Type B pancreatic cell (in vitro differentiated cells): ENCODE data around the gene CABLES1. TPM values are rescaled to one million over a fixed set of nuclear protein-coding genes. Genes with fewer than 3 reads are reported as not detected.

ENCODE experiments used
- DNase-seq: peaks from one replicate; pipeline ENCODE4 v3.0.0; 2021; ENCODE audit warnings: mixed read lengths; ENCODE audit not compliant: unreplicated experiment; ENCODE audit errors: extremely low spot score
- H3K27ac Mint-ChIP-seq: 2 replicates; pipeline ENCODE4 v1.8.0; 2021; ENCODE audit warnings: mild to moderate bottlenecking, mixed read lengths
- H3K27me3 Mint-ChIP-seq: 2 replicates; pipeline ENCODE4 v1.8.0; 2021; ENCODE audit warnings: mixed read lengths
- H3K36me3 Mint-ChIP-seq: 2 replicates; pipeline ENCODE4 v1.8.0; 2021; ENCODE audit warnings: mixed read lengths
- H3K4me1 Mint-ChIP-seq: one replicate; pipeline ENCODE4 v1.8.0; 2021; ENCODE audit warnings: mixed read lengths; ENCODE audit not compliant: unreplicated experiment
- H3K4me3 Mint-ChIP-seq: 2 replicates; pipeline ENCODE4 v1.8.0; 2021; ENCODE audit warnings: mild to moderate bottlenecking, mixed read lengths
- H3K9me3 Mint-ChIP-seq: 2 replicates; pipeline ENCODE4 v1.8.0; 2021; ENCODE audit warnings: mixed read lengths
- total RNA-seq: library from RNA; stranded (reverse); gene quantifications from 2 replicates; pipeline ENCODE4 v1.2.1, GENCODE V29; 2021; ENCODE audit warnings: low replicate concordance
- TF ChIP-seq, protein P1 (sequence below): fragments of 200-600 bp; sonication (generic); conservative IDR thresholded peaks from 2 replicates; pipeline ENCODE4 v1.5.0; 2021; ENCODE audit warnings: antibody characterized with exemption, mild to moderate bottlenecking

The CABLES1 gene
- total RNA-seq, 1 donor from 2014 or later: 11.4 TPM

DNA sequence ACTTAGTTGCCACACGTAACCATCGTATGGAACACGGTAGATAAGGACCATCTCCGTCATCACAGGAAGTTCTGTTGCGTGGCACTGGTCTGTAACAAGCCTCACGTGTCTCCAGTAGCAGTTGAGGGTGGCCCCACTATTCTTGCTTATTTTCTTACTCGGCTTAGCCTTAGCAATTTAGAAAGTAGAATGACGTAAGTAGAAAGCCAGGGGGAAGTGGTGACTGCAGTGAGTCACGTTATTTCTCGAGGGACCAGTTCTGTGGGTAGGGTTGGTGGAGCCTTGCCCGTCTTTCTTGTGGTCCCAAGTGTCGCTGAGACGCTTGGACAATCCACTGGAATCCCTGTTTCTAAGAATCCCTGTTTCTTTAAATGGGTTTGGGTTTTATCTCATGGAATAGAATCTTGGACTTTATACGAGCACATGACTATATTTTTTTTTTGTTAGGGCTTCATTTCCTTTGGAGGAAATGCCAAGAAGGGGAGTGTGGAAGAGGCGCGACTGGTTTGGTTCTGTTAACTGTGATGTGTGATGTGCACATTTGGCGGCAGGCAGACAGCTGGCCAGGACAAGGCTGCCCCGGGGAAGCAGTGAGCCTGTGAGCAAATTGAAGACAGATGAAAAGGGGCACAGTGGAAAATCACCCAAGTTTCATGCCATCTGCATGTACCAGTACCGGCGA is 96.2 kb downstream of the CABLES1 start:
- no peak overlapping the region for H3K4me3 Mint-ChIP-seq
- TF ChIP-seq, protein P1, sequence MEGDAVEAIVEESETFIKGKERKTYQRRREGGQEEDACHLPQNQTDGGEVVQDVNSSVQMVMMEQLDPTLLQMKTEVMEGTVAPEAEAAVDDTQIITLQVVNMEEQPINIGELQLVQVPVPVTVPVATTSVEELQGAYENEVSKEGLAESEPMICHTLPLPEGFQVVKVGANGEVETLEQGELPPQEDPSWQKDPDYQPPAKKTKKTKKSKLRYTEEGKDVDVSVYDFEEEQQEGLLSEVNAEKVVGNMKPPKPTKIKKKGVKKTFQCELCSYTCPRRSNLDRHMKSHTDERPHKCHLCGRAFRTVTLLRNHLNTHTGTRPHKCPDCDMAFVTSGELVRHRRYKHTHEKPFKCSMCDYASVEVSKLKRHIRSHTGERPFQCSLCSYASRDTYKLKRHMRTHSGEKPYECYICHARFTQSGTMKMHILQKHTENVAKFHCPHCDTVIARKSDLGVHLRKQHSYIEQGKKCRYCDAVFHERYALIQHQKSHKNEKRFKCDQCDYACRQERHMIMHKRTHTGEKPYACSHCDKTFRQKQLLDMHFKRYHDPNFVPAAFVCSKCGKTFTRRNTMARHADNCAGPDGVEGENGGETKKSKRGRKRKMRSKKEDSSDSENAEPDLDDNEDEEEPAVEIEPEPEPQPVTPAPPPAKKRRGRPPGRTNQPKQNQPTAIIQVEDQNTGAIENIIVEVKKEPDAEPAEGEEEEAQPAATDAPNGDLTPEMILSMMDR: no peak
- peaks cover 31% of the 10 kb centered on the region for H3K4me1 Mint-ChIP-seq
- no peak for DNase-seq
- H3K27me3 Mint-ChIP-seq: no peaks in the 10 kb centered on the region
- no peak overlapping the region for H3K27ac Mint-ChIP-seq
- H3K36me3 Mint-ChIP-seq: peaks cover 3% of the 10 kb centered on the region
- H3K9me3 Mint-ChIP-seq: no peaks in the 10 kb centered on the region

DNA sequence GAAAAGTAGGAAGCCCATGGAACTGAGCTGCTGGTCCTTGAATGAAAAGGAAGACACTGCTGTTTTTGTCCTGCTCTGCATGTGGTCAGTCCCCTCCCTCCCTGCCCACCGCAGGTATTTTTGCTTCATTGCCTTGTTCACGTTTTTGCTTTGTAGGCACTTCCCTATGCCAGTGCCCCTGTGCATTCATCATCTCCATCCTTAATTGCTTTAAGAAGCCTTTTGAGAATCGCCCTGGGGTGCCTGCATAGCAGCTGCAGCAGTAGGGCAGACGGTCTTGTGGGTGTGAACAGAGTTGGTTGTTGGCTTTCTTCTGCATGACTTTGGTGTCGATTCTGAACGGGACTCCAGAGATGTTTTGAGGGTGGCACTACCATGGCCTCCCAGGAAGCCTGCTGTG is 97.0 kb downstream of the CABLES1 start:
- Mint-ChIP-seq H3K27me3 (no peaks in the 10 kb centered on the region), H3K36me3 (peaks cover 3% of the 10 kb centered on the region), H3K9me3 (no peaks in the 10 kb centered on the region), H3K4me1 (peaks cover 23% of the 10 kb centered on the region), H3K27ac (no peak overlapping the region), H3K4me3 (no peak overlapping the region)
- no peak for DNase-seq
- TF ChIP-seq, protein P1: no peak

DNA sequence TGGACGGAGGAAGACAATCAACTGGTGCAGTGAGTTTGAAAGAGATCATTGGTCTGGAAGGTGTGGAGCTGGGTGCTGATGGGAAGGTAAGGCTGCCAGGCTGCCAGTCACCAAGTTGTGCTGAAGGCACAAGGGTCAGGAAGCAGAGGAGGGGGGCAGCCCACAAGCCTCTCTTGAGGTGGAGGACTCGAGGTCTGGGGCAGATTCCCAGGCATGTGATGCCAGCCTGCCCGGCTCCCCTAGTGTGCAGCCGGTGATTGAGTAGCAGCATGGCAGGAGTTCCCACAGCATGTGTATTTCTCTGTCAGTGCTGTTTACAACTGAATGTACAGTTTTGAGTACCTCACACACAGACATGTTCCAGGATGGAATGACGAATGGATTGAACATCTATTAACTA is 99.3 kb downstream of the CABLES1 start:
- Mint-ChIP-seq H3K4me1 (peaks cover 2% of the 10 kb centered on the region), H3K27ac (no peak overlapping the region), H3K9me3 (no peaks in the 10 kb centered on the region), H3K27me3 (no peaks in the 10 kb centered on the region), H3K36me3 (peaks cover 2% of the 10 kb centered on the region), H3K4me3 (no peak overlapping the region)
- no peak for DNase-seq
- TF ChIP-seq, protein P1: no peak

DNA sequence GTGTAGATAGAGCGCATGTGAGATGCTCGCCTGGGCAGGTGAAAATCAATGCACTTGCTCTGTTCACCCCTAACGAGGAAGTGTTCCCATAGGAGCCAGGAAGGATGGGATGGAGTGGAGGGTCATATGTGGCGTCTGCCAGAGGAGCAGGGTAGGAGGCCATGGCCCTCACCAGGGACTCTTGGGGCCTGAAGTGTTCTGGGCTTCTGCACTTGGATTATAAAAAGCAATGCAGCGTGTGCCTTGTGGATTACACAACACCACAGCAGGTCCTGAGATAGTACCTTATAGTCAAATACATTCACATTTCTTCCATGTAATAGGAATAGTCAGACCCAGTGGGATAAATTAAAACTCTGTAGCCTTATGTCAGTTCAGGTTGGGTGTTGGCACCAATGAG is 100.1 kb downstream of the CABLES1 start:
- no peaks in the 10 kb centered on the region for H3K27me3 Mint-ChIP-seq
- TF ChIP-seq, protein P1: no peak
- H3K27ac Mint-ChIP-seq: no peak overlapping the region
- DNase-seq: no peak
- H3K4me3 Mint-ChIP-seq: no peak overlapping the region
- no peaks in the 10 kb centered on the region for H3K4me1 Mint-ChIP-seq
- H3K9me3 Mint-ChIP-seq: no peaks in the 10 kb centered on the region
- no peaks in the 10 kb centered on the region for H3K36me3 Mint-ChIP-seq

DNA sequence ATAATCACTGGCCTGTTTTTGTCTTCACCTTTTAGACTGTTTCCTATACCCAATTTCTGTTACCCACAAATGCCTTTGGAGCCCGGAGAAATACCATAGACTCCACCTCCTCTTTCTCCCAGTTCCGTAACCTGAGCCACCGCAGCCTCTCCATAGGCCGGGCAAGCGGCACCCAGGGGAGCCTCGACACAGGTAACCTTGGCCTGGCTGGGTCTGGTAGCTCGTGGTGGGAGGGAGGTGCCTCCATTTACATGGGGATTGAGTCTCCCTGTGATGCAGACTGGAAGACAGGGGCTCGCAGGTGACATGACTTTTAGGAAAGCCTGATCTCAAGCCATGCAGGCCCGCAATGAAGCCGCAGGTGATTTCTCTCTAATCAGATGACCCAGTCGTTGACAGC is 100.6 kb downstream of the CABLES1 start:
- Mint-ChIP-seq H3K4me3 (no peak overlapping the region), H3K27ac (no peak overlapping the region), H3K27me3 (no peaks in the 10 kb centered on the region), H3K9me3 (no peaks in the 10 kb centered on the region), H3K36me3 (no peaks in the 10 kb centered on the region), H3K4me1 (no peaks in the 10 kb centered on the region)
- TF ChIP-seq, protein P1: no peak
- no peak for DNase-seq
